A673 (cell line): ENCODE results near the gene ALDH2.

Experiments
- CTCF ChIP-seq: fragments of 300-800, 200-600 bp; sonication (generic); conservative IDR thresholded peaks from 2 replicates; pipeline ENCODE4 v1.5.1; 2017; ENCODE audit warnings: low read depth, mild to moderate bottlenecking, antibody characterized with exemption, low read length, moderate library complexity, mixed read lengths
- EZH2 ChIP-seq: fragments of 200-600 bp; sonication (generic); IDR thresholded peaks from 2 replicates; pipeline ENCODE4 v1.6.1; 2017; ENCODE audit warnings: borderline replicate concordance, low read depth, mild to moderate bottlenecking, mixed read lengths, antibody characterized with exemption, low read length; ENCODE audit not compliant: poor library complexity, severe bottlenecking

- TF ChIP-seq EZH2 (no peak), CTCF (no peak)
Observed at GRCh38 chr12:111789779-111790178, 23.0 kb downstream of the ALDH2 start.
